H1 (cell line): Measurements from ENCODE around the gene ZNF469. TPM values are rescaled to one million over a fixed set of nuclear protein-coding genes. Genes with fewer than 3 reads are reported as not detected.

Experiments used
- CTCF ChIA-PET: fragments of 300-600 bp; sonication (Branson Sonifier 250); formaldehyde crosslinking; loops from one replicate; lab custom pipeline; 2021; ENCODE audit not compliant: partially characterized antibody; lab: Charles Lee
- POLR2A ChIA-PET: fragments of 300-600 bp; sonication (Branson Sonifier 250); formaldehyde crosslinking; loops from one replicate; lab custom pipeline; 2021; ENCODE audit warnings: inconsistent platforms; ENCODE audit not compliant: partially characterized antibody; lab: Charles Lee
- DNase-seq, 2 experiments: peaks; one replicate each; pipeline versions ENCODE4 v3.0.0 to v3.0.0-alpha.2; 2010 to 2022; ENCODE audit warnings: low spot score in 2 of 2, low read depth in 1 of 2, mixed read lengths in 1 of 2
- FAIRE-seq: peaks from 2 replicates; lab custom pipeline; 2011; peaks lifted over from hg19 to GRCh38; lab: Jason Lieb, UNC
- H2AFZ ChIP-seq: 2 replicates; pipeline ENCODE4 v1.8.1; 2012; ENCODE audit warnings: low read length, inconsistent platforms
- H2AK5ac ChIP-seq: 2 replicates; pipeline ENCODE4 v1.6.1; 2013; ENCODE audit warnings: low read depth, low read length
- H2BK120ac ChIP-seq: replicated peaks from 2 replicates; pipeline ENCODE3; 2013; ENCODE audit warnings: low read depth, low read length, inconsistent platforms
- H2BK12ac ChIP-seq: 2 replicates; pipeline ENCODE4 v1.6.1; 2013; ENCODE audit warnings: low read depth, low read length
- H2BK15ac ChIP-seq: 2 replicates; pipeline ENCODE4 v1.6.1; 2013; ENCODE audit warnings: low read length
- H2BK20ac ChIP-seq: 2 replicates; pipeline ENCODE4 v1.6.1; 2013; ENCODE audit warnings: low read length
- H2BK5ac ChIP-seq: 2 replicates; pipeline ENCODE4 v1.6.1; 2013; ENCODE audit warnings: low read depth, low read length
- H3K14ac ChIP-seq: 2 replicates; pipeline ENCODE4 v1.6.1; 2013; ENCODE audit warnings: inconsistent platforms; ENCODE audit not compliant: insufficient read length
- H3K18ac ChIP-seq: 2 replicates; pipeline ENCODE4 v1.6.1; 2013; ENCODE audit warnings: low read length; ENCODE audit errors: extremely low read depth
- H3K23ac ChIP-seq: 2 replicates; pipeline ENCODE4 v1.6.1; 2013; ENCODE audit warnings: inconsistent platforms; ENCODE audit not compliant: insufficient read length
- H3K23me2 ChIP-seq: 2 replicates; pipeline ENCODE4 v1.6.1; 2013; ENCODE audit warnings: low read depth, low read length
- H3K27ac ChIP-seq: 2 replicates; pipeline ENCODE4 v1.6.1; 2011; ENCODE audit warnings: low read depth, low read length, inconsistent platforms
- H3K27me3 ChIP-seq, 4 experiments: replicated peaks in 1 of 4; 1 replicate in 1 of 4; 2 replicates in 3 of 4; pipeline versions ENCODE4 v1.6.1 to v1.8.1; 2011 to 2013; ENCODE audit warnings: low read length in 3 of 4, mild to moderate bottlenecking in 3 of 4, inconsistent platforms in 2 of 4, mixed read lengths in 2 of 4, moderate library complexity in 1 of 4; ENCODE audit not compliant: control insufficient read depth in 3 of 4, insufficient read depth in 3 of 4; ENCODE audit errors: extremely low read depth in 1 of 4
- H3K36me3 ChIP-seq, 4 experiments: 2 replicates each; pipeline versions ENCODE4 v1.6.1 to v1.8.1; 2011 to 2013; ENCODE audit warnings: mild to moderate bottlenecking in 4 of 4, low read length in 3 of 4, moderate library complexity in 2 of 4, control low read depth in 1 of 4, inconsistent platforms in 1 of 4; ENCODE audit not compliant: insufficient read depth in 4 of 4, control insufficient read depth in 2 of 4
- H3K4ac ChIP-seq: replicated peaks from 2 replicates; pipeline ENCODE3; 2013; ENCODE audit warnings: low read length, low read depth, mixed read lengths, inconsistent platforms; ENCODE audit not compliant: insufficient read length
- H3K4me1 ChIP-seq, 4 experiments: replicated peaks in 1 of 4; 1 replicate in 1 of 4; 2 replicates in 3 of 4; pipeline versions ENCODE4 v1.6.1 to v1.8.1; 2011 to 2013; ENCODE audit warnings: low read length in 3 of 4, inconsistent platforms in 2 of 4, mixed read lengths in 1 of 4; ENCODE audit not compliant: insufficient read depth in 4 of 4, control insufficient read depth in 3 of 4
- H3K4me2 ChIP-seq, 2 experiments: 2 replicates each; pipeline versions ENCODE4 v1.6.1 to v1.8.1; 2011 to 2013; ENCODE audit warnings: low read depth in 2 of 2, low read length in 2 of 2, control low read depth in 1 of 2, inconsistent platforms in 1 of 2, mild to moderate bottlenecking in 1 of 2; ENCODE audit not compliant: insufficient read depth in 1 of 2
- H3K4me3 ChIP-seq, 4 experiments: fragments of 200-600, 300-600 bp in 1 of 4; sonication (generic), shearing (Covaris generic), sonication (Bioruptor Twin) in 1 of 4; 2 replicates each; pipeline versions ENCODE4 v1.5.1 to v1.8.1; 2011 to 2016; ENCODE audit warnings: low read length in 4 of 4, low read depth in 3 of 4, control low read depth in 2 of 4, inconsistent platforms in 2 of 4, mild to moderate bottlenecking in 2 of 4, mixed read lengths in 1 of 4, moderate library complexity in 1 of 4; ENCODE audit not compliant: insufficient read depth in 2 of 4; ENCODE audit errors: extremely low read depth in 1 of 4
- H3K56ac ChIP-seq: replicated peaks from 2 replicates; pipeline ENCODE3; 2013; ENCODE audit warnings: low read depth, mild to moderate bottlenecking, mixed read lengths, low read length, inconsistent platforms; ENCODE audit not compliant: insufficient read length
- H3K79me1 ChIP-seq: 2 replicates; pipeline ENCODE4 v1.6.1; 2013; ENCODE audit warnings: low read depth, low read length, control low read depth
- H3K79me2 ChIP-seq, 2 experiments: 2 replicates each; pipeline versions ENCODE4 v1.6.1 to v1.8.1; 2012 to 2013; ENCODE audit warnings: low read length in 2 of 2, mild to moderate bottlenecking in 2 of 2, inconsistent platforms in 1 of 2; ENCODE audit not compliant: insufficient read depth in 2 of 2, control insufficient read depth in 1 of 2
- H3K9ac ChIP-seq, 4 experiments: replicated peaks in 1 of 4; 1 replicate in 1 of 4; 2 replicates in 3 of 4; pipeline versions ENCODE4 v1.6.1 to v1.8.1; 2011 to 2013; ENCODE audit warnings: low read depth in 3 of 4, low read length in 3 of 4, control low read depth in 2 of 4, mild to moderate bottlenecking in 2 of 4, moderate library complexity in 2 of 4, inconsistent platforms in 1 of 4; ENCODE audit errors: extremely low read depth in 1 of 4
- H3K9me3 ChIP-seq, 2 experiments: 2 replicates each; pipeline versions ENCODE4 v1.6.1 to v1.8.1; 2012 to 2013; ENCODE audit warnings: mild to moderate bottlenecking in 2 of 2, moderate library complexity in 2 of 2, control low read depth in 1 of 2, inconsistent platforms in 1 of 2, low read depth in 1 of 2, low read length in 1 of 2, mixed read lengths in 1 of 2; ENCODE audit not compliant: insufficient read depth in 2 of 2
- H4K20me1 ChIP-seq, 2 experiments: replicated peaks in 1 of 2; 2 replicates each; pipeline versions ENCODE3 to v1.8.1; 2011 to 2013; ENCODE audit warnings: inconsistent platforms in 2 of 2, low read length in 2 of 2, mild to moderate bottlenecking in 1 of 2; ENCODE audit not compliant: insufficient read depth in 2 of 2, control insufficient read depth in 1 of 2
- H4K5ac ChIP-seq: 2 replicates; pipeline ENCODE4 v1.6.1; 2013; ENCODE audit warnings: low read length, low read depth, mixed read lengths, inconsistent platforms; ENCODE audit not compliant: insufficient read length
- H4K8ac ChIP-seq: 2 replicates; pipeline ENCODE4 v1.8.0; 2013; ENCODE audit warnings: mild to moderate bottlenecking, moderate library complexity, low read length, inconsistent platforms; ENCODE audit not compliant: insufficient read depth; ENCODE audit errors: extremely low read depth
- H4K91ac ChIP-seq: replicated peaks from 2 replicates; pipeline ENCODE3; 2013; ENCODE audit warnings: low read length, mixed read lengths, inconsistent platforms; ENCODE audit not compliant: insufficient read length
- ASH2L ChIP-seq: fragments of 200-600, 300-600 bp; sonication (generic); IDR thresholded peaks from one replicate; pipeline ENCODE4 v1.7.1; 2017; ENCODE audit warnings: low read length
- CBX8 ChIP-seq: fragments of 300-800, 300-1000 bp; sonication (generic); IDR thresholded peaks from 2 replicates; pipeline ENCODE4 v1.7.1; 2016; ENCODE audit warnings: low read depth, low read length, borderline replicate concordance
- CREB1 ChIP-seq: IDR thresholded peaks from 2 replicates; pipeline ENCODE4 v1.6.1; 2012; ENCODE audit warnings: inconsistent platforms
- FOSL1 ChIP-seq: IDR thresholded peaks from 2 replicates; pipeline ENCODE4 v1.6.1; 2011; ENCODE audit warnings: mild to moderate bottlenecking, low read depth, low read length, moderate library complexity; ENCODE audit not compliant: insufficient read depth
- KDM5A ChIP-seq: fragments of 200-600 bp; IDR thresholded peaks from 2 replicates; pipeline ENCODE4 v1.7.1; 2012; ENCODE audit warnings: mild to moderate bottlenecking, low read length, inconsistent platforms, mixed read lengths
- NANOG ChIP-seq: IDR thresholded peaks from 2 replicates; pipeline ENCODE4 v1.6.1; 2011; ENCODE audit warnings: low read length, low read depth, mild to moderate bottlenecking, inconsistent platforms; ENCODE audit not compliant: insufficient read depth, poor library complexity, severe bottlenecking
- RBBP5 ChIP-seq: IDR thresholded peaks from 2 replicates; pipeline ENCODE4 v1.7.1; 2012; ENCODE audit warnings: low read depth, mild to moderate bottlenecking, inconsistent platforms, low read length, moderate library complexity, borderline replicate concordance
- RFX5 ChIP-seq: IDR thresholded peaks from 2 replicates; pipeline ENCODE4 v1.6.1; 2011; ENCODE audit warnings: low read depth, low read length, improper control_type of control experiment, borderline replicate concordance
- RXRA ChIP-seq: IDR thresholded peaks from 2 replicates; pipeline ENCODE4 v1.6.1; 2011; ENCODE audit warnings: low read depth, mild to moderate bottlenecking, low read length, moderate library complexity; ENCODE audit not compliant: insufficient read depth
- SAP30 ChIP-seq: fragments of 300-600 bp; sonication (generic); IDR thresholded peaks from 2 replicates; pipeline ENCODE4 v1.7.1; 2012; ENCODE audit warnings: low read length, moderate library complexity, mild to moderate bottlenecking, inconsistent platforms; ENCODE audit not compliant: insufficient read depth, insufficient replicate concordance
- SIRT6 ChIP-seq: IDR thresholded peaks from one replicate; pipeline ENCODE4 v1.7.1; 2012; ENCODE audit warnings: low read length, inconsistent platforms
- TAF7 ChIP-seq: optimal IDR thresholded peaks from 2 replicates; pipeline ENCODE3; 2011; ENCODE audit warnings: low read depth, mild to moderate bottlenecking, inconsistent platforms, low read length, moderate library complexity, borderline replicate concordance
- TBP ChIP-seq: IDR thresholded peaks from 2 replicates; pipeline ENCODE4 v1.6.1; 2011; ENCODE audit warnings: low read depth, low read length, improper control_type of control experiment
- ZNF274 ChIP-seq: IDR thresholded peaks from 2 replicates; pipeline ENCODE4 v1.7.0; 2012; ENCODE audit warnings: low read length, borderline replicate concordance; ENCODE audit errors: extremely low read depth
- WGBS, 2 experiments: shearing (Covaris generic) in 1 of 2; methylation state at CpG; one replicate each; pipeline versions ENCODE4 v1.1.6 to v1.1.7; 2013 to 2015; ENCODE audit warnings: low lambda C conversion rate in 2 of 2, mixed read lengths in 2 of 2, inconsistent platforms in 1 of 2, low coverage in 1 of 2, missing lambda C conversion rate in 1 of 2; ENCODE audit not compliant: insufficient replicate concordance in 2 of 2, insufficient coverage in 1 of 2, insufficient read length in 1 of 2; ENCODE audit errors: extremely low coverage in 1 of 2, missing lambda C conversion rate in 1 of 2; 5-methylcytosine and 5-hydroxymethylcytosine counted together
- polyA plus RNA-seq, 7 experiments: library from polyadenylated mRNA; depleted of rRNA in 3 of 7; stranded (reverse) in 5 of 7; unstranded in 2 of 7; fragments of >200 nt in 5 of 7; fragments of 200-250 nt in 2 of 7; gene quantifications; 1 replicate in 5 of 7; 2 replicates in 1 of 7; 4 replicates in 1 of 7; pipeline versions ENCODE4 v1.2.1 to v1.2.3, GENCODE V29; 2011 to 2013; ENCODE audit warnings: missing spikeins in 2 of 7, mixed read lengths in 2 of 7
- total RNA-seq: library from RNA; stranded (reverse); fragmentation: NEBNext Ultra II Directional; extraction: Animal tissue kit (Norgen Biotek cat#: 25700); gene quantifications from 2 replicates; pipeline ENCODE4 v1.2.1, GENCODE V29; 2021

ZNF469 gene
- total and polyA plus RNA-seq, 2 of the 8 experiments (the other 6 are each of a cell fraction or from before 2014, with no cell fraction given), result 0.30 to 1.8 TPM

- 90% methylated on average over 16 of the region's 16 CpGs; no CpG with 5 or more reads in 1 of the 2 experiments for WGBS, 2 experiments
- Histone ChIP-seq H4K91ac (no peak overlapping the region), H2AFZ (no peak overlapping the region), H4K8ac (no peak overlapping the region), H4K5ac (no peak overlapping the region), H3K18ac (no peak overlapping the region), H3K9ac (no peak overlapping the region), H3K23ac (no peak overlapping the region), H2BK12ac (no peak overlapping the region), H2AK5ac (no peak overlapping the region), H3K4ac (no peak overlapping the region), H3K36me3 (no peaks in the 10 kb centered on the region; a peak in 1 of 8 replicates), H3K9me3 (no peaks in the 10 kb centered on the region), H3K23me2 (no peaks in the 10 kb centered on the region), H3K27ac (no peak overlapping the region), H2BK15ac (no peak overlapping the region), H2BK120ac (no peak overlapping the region), H3K4me2 (no peak overlapping the region), H4K20me1 (peaks cover 0 to 1% of the 10 kb centered on the region in 2 experiments)
- no peak for FAIRE-seq
- POLR2A ChIA-PET, result no interaction called here
- TF ChIP-seq KDM5A (no peak), ZNF274 (no peak), NANOG (no peak), SIRT6 (no peak), FOSL1 (no peak), TBP (no peak), TAF7 (no peak), RXRA (no peak), ASH2L (no peak), CREB1 (no peak), SAP30 (no peak), RBBP5 (no peak), RFX5 (no peak), CBX8 (no peak)
- TF ChIP-seq, all 59 proteins: peak for 0
- Histone ChIP-seq H3K79me1 (no peaks in the 10 kb centered on the region), H3K56ac (no peak overlapping the region), H3K79me2 (no peaks in the 10 kb centered on the region), H2BK5ac (no peak overlapping the region), H3K14ac (no peak overlapping the region), H3K4me1 (no peaks in the 10 kb centered on the region; a peak in 1 of 7 replicates), H2BK20ac (no peak overlapping the region), H3K4me3 (no peak overlapping the region), H3K27me3 (no peaks in the 10 kb centered on the region)
- CTCF ChIA-PET, result interaction anchor here (1.1 kb wide), 1 partner anchor 13 kb away, joined by 4 read pairs; no protein-coding TSS in a partner anchor
- DNase-seq, result no peak
These were observed 30.0 kb downstream of the ZNF469 start for GRCh38 chr16:88412766-88413165.
